ENCODE results near the gene WDR45.

Gene WDR45

DNA sequence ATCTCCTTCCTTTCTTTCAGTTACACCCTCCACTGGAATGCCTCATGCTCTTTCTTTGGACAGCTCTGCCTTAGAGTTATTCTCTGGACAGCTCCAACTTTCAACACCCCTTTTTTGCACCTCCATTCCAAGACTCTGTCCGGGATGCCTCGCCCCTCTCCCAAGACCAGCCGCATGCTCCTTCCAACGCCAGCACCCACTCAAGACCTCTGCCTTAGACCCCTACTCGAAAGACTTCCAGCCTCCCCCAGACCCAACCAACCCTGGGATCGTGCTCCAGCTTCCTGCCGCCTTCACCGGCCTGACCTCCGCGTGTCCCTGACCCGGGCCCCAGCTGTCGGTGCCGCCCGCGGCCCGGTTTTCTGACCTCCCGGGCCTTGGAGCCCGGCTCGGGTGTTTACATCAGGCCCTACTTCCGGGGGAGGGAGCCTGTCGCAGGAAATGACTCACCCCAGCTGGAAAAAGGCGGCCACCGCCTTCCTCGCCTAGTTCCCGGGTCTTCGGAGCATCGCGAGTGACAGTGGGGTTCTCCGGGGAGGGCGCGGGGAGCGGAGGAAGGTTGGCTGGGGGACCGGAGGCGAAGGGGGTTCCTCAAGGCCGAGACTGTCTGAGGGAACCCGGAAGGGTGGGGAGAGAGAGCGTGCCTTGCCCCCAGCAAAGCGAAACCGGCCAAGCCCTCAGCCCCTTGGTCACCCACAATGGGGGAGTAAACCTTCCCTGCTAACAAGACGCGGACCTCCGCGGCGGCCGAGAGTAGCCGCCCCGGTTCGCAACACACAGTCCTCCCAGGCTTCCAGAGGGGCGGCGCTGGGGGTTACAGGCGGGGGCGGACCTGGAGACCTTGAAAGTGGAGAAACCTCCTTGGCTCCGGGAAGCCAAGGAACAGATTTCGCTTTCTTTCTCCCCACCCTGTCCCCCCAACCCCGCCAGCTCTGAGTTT lies at the start of gene WDR45:
WDR45 (minus strand) TSS at position 399 of the 940 bp plus-strand sequence. CDS start 1,792 bp downstream, outside the sequence.
- TF ChIP-seq, protein P1, sequence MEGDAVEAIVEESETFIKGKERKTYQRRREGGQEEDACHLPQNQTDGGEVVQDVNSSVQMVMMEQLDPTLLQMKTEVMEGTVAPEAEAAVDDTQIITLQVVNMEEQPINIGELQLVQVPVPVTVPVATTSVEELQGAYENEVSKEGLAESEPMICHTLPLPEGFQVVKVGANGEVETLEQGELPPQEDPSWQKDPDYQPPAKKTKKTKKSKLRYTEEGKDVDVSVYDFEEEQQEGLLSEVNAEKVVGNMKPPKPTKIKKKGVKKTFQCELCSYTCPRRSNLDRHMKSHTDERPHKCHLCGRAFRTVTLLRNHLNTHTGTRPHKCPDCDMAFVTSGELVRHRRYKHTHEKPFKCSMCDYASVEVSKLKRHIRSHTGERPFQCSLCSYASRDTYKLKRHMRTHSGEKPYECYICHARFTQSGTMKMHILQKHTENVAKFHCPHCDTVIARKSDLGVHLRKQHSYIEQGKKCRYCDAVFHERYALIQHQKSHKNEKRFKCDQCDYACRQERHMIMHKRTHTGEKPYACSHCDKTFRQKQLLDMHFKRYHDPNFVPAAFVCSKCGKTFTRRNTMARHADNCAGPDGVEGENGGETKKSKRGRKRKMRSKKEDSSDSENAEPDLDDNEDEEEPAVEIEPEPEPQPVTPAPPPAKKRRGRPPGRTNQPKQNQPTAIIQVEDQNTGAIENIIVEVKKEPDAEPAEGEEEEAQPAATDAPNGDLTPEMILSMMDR (IDR thresholded peaks at IDR 0.05): no peak

DNA sequence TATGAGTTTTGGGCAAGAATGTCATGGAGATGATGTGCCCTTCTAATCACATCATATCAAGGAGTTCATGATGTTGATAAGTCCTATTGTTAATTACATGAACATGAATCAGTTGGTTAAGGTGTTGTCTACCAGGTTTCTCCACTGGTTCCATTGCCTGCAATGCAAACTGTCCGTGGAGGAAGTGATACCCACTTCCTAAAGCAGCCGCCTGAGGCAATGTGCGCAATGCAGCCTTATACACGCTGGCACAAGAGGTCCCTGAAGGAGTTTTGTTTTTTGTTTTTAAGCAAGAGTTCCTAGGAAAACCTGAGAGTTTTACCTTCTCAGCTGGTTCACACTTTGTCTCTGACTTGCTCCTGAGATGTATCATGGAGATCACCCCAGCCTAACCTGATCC lies 49.7 kb upstream of the WDR45 start:
- TF ChIP-seq, protein P1 (IDR thresholded peaks at IDR 0.05): no peak

DNA sequence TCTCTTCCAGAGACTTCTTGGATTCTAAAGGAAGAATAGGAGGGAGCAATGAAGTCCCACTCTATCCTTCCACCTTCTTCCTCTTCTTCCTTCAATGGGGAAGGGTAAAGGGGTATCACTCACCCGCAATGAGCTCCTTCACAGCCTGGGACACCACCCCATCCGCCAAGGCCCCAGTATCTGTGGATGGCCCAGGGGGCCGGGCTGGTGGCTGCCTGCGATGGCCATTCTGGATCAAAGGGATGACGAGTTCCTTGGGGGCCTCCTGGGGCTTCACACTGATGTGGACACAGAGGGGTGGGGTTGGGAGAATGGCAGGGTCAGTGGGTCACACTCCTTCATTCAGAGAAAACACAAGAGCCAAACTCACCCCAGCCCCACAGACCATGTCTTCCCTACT lies 42.8 kb upstream of the WDR45 start:
- TF ChIP-seq, protein P1 (IDR thresholded peaks at IDR 0.05): no peak

DNA sequence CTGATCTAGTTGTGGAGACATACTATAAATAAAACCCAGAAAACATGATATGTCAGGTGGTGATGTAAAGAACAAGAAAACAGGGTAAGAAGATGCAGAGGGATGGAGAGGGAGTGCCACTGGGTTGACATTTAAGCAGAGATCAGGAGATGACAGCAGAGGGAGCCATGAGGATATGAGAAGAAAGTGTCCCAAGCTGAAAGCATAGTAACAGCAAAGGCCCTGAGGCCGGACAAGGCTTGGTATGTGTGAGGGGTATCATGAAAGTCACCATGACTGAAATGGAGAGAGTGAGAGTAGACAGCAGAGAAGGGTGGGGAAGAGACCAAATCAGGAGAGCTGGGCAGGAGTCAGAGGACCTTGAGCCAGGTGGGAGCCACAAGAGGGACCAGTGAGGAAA lies 40.4 kb upstream of the WDR45 start:
- TF ChIP-seq, protein P1 (IDR thresholded peaks at IDR 0.05): no peak

DNA sequence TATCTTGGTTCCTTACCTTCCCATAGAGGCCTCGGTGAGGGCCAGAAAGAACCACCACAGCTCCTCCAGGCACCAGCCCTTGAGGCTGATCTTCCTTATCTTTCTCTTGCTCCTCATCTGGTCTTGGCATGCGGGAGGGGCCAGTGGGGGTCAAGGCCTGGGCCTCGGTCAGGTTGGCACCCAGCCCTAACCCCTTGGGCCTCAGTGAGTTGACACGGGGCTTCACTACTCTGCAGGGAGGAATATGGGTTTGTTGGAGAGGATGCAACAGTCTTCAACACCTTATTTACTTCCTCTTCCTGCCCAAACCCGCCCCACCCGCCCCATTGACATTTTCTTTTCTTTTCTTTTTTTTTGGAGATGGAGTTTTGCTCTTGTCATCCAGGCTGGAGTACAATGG lies 37.9 kb upstream of the WDR45 start:
- TF ChIP-seq, protein P1 (IDR thresholded peaks at IDR 0.05): no peak

DNA sequence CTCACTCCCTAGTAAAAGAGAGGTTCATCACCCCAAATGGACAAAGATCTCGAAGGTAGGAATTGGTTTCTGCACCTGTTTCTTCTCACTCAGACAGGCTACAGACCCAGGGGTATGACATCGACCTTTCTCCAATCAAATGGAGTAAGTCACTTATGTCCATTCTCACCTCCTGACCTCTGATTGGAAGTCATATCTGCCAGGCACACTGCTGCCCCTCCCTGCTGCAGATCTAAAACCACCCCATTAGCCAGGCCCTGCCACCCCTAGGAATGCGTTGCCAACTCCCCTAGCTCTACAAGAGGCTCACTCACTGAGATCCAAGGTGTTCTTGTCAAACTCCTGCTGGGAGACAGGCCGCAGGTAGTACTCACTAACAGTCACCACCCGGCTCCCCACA lies 37.0 kb upstream of the WDR45 start:
- TF ChIP-seq, protein P1 (IDR thresholded peaks at IDR 0.05): no peak

DNA sequence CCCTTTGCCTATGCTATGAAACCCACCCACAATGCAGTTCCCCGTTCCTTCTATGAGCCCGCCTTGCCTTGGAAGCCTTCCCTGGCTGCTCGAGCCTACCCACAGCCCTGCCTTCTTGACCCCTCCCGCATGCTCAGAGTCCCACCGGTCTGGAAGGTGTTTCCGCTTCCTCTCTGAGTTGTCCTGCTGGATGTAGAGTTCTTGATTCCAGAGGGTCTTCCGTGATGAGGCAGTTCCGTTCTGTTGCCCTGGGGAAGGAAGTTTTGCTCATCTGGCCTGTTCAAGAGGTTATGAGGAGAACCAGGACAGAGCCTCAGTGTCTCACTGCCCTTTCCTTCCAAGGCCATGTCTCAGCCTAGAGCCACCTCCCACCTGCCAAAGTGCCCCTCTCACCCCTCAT lies 36.4 kb upstream of the WDR45 start:
- TF ChIP-seq, protein P1 (IDR thresholded peaks at IDR 0.05): no peak

All from LNCAP (cell line).